Right lobe of liver (tissue), 4 donors: ENCODE results near the gene FADS6.

Source experiments
- POLR2A ChIP-seq: fragments of 450-650 bp; IDR thresholded peaks from one replicate; pipeline ENCODE4 v1.6.1; 2017; ENCODE audit warnings: antibody characterized with exemption, mild to moderate bottlenecking
- TF ChIP-seq, protein P1 (sequence below), 4 donors: fragments of 200-600 bp in 3 of 4; fragments of 450-650 bp in 1 of 4; IDR thresholded peaks; one replicate each; pipeline versions ENCODE4 v1.5.1 to v1.8.0; 2016 to 2022; ENCODE audit warnings: antibody characterized with exemption in 4 of 4, mild to moderate bottlenecking in 2 of 4
- donor health status: DM: no; HTN: no; CAD: no.
- donor health status: DM: no; HTN: no; CAD: no.
- donor health status: DM: no; HTN: yes; CAD: no.

DNA sequence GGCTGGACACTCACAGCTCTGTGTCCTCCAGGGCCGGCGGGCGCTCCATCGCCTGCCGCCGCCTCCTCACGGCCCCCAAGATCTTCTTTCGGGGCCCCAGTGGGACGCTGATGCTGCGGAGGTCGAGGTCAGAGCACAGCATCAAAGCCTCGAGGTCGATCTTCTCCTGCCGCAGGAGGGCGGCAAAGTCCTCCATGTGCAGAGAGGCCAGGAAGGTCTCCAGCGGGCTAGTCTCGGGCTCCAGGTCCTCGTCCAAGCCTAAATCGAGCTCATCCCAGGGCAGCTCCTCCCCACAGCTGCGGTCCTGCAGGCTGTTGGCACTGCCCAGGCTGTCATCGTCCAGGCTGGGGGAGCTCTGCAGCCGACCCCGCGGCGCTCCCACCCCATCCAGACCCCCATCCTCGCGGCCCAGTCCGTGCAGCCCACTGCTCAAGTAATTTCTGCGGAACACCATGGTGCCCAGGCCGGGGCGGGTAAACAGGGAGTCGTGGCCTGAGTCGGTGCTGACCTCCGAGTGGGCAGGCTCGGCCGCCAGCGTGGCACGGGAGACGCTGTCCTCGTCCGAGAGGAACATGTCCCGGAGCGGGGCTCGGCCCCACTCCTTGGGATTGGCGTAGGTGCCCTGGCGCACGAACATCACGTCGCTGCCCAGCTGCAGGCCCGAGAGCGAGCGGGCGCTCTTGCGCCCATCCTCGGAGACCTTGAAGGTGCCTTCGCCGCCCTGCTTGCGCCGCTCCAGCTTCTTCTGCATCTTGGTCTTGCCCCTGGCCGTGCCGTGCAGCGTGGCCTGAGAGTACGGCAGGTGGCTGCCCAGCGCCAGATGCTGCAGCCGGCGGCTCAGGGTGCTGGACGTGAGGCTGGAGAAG is 26.2 kb upstream of the FADS6 start:
- TF ChIP-seq, protein P1, sequence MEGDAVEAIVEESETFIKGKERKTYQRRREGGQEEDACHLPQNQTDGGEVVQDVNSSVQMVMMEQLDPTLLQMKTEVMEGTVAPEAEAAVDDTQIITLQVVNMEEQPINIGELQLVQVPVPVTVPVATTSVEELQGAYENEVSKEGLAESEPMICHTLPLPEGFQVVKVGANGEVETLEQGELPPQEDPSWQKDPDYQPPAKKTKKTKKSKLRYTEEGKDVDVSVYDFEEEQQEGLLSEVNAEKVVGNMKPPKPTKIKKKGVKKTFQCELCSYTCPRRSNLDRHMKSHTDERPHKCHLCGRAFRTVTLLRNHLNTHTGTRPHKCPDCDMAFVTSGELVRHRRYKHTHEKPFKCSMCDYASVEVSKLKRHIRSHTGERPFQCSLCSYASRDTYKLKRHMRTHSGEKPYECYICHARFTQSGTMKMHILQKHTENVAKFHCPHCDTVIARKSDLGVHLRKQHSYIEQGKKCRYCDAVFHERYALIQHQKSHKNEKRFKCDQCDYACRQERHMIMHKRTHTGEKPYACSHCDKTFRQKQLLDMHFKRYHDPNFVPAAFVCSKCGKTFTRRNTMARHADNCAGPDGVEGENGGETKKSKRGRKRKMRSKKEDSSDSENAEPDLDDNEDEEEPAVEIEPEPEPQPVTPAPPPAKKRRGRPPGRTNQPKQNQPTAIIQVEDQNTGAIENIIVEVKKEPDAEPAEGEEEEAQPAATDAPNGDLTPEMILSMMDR (IDR thresholded peaks at IDR 0.05) = peak; percentile 7 to 42 (median 28)
- TF ChIP-seq POLR2A = no peak
